NB4 (cell line): ENCODE results near the gene PUM2.

Experiments
- DNase-seq: peaks from one replicate; pipeline ENCODE4 v3.0.0; 2010; ENCODE audit warnings: low read depth
- H3K4me3 ChIP-seq: one replicate; pipeline ENCODE4 v1.5.1; 2011; ENCODE audit warnings: mild to moderate bottlenecking, low read depth, low read length, moderate library complexity
- MYC ChIP-seq: IDR thresholded peaks from 2 replicates; pipeline ENCODE4 v1.6.1; 2011; ENCODE audit warnings: low read depth, low read length
- POLR2A ChIP-seq: IDR thresholded peaks from 2 replicates; pipeline ENCODE4 v1.6.1; 2011; ENCODE audit warnings: mild to moderate bottlenecking; ENCODE audit not compliant: insufficient read length; ENCODE audit errors: extremely low read depth
- TF ChIP-seq, protein P1 (sequence below): IDR thresholded peaks from one replicate; pipeline ENCODE4 v1.5.1; 2012; ENCODE audit warnings: low read depth, low read length
- TF ChIP-seq, protein P2 (sequence below): IDR thresholded peaks from 2 replicates; pipeline ENCODE4 v1.6.1; 2011; ENCODE audit warnings: low read depth, low read length

Gene PUM2

DNA sequence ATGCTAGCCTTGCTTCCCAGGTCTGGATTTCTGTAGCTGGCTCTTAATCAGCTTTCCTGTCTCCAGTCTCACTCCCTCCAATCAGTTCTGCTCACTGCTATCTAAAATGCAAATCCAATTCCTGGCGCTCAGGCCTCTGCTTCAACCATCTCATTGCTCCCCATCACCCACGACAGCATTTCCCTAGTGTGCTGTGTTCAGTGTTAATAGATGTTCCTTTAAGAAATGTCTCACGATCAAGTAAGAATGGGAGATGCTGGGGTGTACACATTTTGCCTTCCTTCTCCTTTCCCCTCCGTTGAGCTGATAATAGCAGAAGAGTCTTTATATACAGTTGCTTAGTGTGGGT is 1.6 kb upstream of the PUM2 start:
- TF ChIP-seq, protein P1, sequence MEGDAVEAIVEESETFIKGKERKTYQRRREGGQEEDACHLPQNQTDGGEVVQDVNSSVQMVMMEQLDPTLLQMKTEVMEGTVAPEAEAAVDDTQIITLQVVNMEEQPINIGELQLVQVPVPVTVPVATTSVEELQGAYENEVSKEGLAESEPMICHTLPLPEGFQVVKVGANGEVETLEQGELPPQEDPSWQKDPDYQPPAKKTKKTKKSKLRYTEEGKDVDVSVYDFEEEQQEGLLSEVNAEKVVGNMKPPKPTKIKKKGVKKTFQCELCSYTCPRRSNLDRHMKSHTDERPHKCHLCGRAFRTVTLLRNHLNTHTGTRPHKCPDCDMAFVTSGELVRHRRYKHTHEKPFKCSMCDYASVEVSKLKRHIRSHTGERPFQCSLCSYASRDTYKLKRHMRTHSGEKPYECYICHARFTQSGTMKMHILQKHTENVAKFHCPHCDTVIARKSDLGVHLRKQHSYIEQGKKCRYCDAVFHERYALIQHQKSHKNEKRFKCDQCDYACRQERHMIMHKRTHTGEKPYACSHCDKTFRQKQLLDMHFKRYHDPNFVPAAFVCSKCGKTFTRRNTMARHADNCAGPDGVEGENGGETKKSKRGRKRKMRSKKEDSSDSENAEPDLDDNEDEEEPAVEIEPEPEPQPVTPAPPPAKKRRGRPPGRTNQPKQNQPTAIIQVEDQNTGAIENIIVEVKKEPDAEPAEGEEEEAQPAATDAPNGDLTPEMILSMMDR, result no peak
- TF ChIP-seq, protein P2, sequence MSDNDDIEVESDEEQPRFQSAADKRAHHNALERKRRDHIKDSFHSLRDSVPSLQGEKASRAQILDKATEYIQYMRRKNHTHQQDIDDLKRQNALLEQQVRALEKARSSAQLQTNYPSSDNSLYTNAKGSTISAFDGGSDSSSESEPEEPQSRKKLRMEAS, result no peak
- no peak for TF ChIP-seq POLR2A
- no peak for TF ChIP-seq MYC
- peak overlapping the region; percentile 77 for H3K4me3 ChIP-seq
- no peak for DNase-seq

DNA sequence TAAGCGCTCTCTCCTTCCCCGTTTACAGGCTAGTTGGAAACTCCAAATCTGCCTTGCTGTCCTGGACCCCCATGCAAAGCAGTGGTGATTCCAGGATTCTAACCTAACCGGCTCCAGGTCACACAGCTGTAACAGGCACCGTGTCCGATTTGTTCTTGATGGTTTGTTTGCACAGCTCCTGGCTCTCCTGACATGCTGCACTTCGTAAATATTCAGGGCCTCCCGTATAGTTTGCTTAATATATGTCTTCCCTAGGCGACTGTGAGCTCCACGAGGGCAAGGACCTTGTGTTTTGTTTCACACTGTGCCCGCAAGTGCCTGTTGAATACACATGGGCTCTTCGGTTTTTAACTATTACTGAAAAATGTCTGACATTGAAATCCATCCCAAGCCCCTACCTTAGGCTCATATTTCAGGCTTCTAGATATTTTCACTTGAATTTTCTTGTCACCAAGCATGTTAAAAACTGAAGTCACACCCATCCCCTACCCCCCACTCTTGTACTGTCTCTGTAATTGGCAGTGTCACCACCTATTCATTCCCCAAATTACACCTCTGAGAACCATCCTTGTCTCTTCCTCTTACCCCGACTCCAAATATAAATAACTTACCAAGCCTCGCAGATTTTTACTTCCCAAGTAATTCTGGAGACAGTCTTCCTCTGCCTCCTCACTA is 1.0 kb upstream of the PUM2 start:
- peak; percentile 29 for DNase-seq
- TF ChIP-seq MYC (no peak), POLR2A (no peak)
- TF ChIP-seq, protein P2, result no peak; the same call in 1 of the 2 replicates
- peak overlapping the region; percentile 77 for H3K4me3 ChIP-seq

DNA sequence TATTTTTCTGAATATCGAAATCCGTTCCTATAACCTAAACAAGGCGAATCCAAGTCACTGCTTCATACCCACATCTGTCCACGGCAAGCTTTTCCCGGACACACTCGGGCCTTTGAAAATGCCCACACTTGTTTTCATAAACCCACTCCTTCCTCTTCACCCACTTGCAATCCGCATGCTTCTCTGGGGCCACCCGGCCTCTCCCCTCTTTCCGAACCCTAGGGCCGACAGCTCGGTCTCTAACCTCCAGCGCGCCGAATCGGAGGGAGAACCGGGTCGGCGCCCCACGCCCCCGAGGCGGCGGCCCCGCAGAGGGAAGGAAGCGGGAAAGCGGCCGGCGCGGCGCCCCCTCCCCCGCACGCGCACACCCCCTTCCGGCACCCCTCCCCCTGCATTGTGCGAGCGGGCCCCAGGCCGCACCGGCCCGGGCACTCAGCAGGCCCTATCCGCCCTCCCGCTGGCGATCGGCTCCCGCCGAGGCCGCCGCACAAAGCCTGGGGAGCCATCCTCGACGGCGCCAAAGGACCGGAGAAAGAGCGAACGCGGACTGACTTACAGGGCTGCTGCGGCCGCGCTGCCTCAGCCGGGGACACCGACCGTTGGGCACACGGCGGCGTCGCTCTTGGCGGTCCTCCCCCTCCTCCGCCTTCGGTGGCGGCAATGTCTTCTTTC is 467 bp downstream of the PUM2 start:
- H3K4me3 ChIP-seq, result peak overlapping the region; percentile 75
- DNase-seq, result peak; percentile 86
- TF ChIP-seq, protein P1, result no peak
- peak; percentile 75; the same call in 1 of the 2 replicates for TF ChIP-seq MYC
- TF ChIP-seq POLR2A, result no peak
- TF ChIP-seq, protein P2, result peak; percentile 45; the same call in 1 of the 2 replicates

DNA sequence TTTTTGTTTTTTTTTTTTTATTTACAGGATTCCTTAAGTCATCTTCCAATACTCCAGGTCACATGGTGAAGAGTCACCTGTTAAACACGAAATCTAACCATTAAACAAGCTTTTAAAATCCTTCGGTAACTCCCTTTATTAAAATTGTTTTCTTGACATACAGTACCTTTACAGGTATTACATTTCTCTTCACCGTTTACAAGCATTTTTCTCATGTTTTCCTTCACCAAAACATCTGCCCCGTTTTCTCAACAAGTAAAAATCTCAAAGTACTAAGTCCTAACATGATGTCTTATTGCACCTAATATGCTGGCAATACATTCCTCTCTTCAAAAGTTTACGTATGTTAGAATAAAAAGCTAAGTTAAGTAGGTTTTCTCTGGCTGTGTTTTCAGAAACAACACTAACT is 1.1 kb downstream of the PUM2 start:
- peak; percentile 17 for DNase-seq
- peak overlapping the region; percentile 75 for H3K4me3 ChIP-seq
- TF ChIP-seq, protein P1, result no peak
- TF ChIP-seq MYC (no peak), POLR2A (no peak)
- TF ChIP-seq, protein P2, result no peak

DNA sequence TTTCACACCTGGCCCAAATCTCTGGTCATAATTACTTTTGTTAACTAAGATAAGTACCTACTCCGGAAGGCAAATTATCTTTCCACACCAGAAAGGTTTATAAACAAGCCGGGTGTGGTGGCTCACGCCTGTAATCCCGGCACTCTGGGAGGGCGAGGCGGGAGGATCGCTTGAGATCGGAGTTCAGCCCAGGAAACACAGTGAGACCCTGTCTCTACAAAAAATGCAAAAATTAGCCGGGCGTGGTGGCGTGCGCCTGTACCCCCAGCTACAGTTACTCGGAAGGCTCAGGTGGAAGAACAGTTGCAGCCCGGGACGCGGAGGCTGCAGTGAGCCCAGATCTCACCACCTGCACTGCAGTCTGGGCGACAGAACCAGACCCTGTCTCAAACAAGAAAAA is 2.1 kb downstream of the PUM2 start:
- peak overlapping the region; percentile 75 for H3K4me3 ChIP-seq
- TF ChIP-seq MYC (no peak), POLR2A (no peak)
- TF ChIP-seq, protein P1, result no peak
- TF ChIP-seq, protein P2, result no peak
- DNase-seq, result peak; percentile 20
